PC-9 (cell line): ENCODE data around the gene DICER1. TPM values are rescaled to one million over a fixed set of nuclear protein-coding genes. Genes with fewer than 3 reads are reported as not detected.
A peak's percentile ranks its signal among the peaks of the same experiment; 100 is the strongest.

Source experiments
- BruUV-seq: library from RNA; stranded (reverse); fragments of 400-500 nt; replicated peaks from 2 replicates; lab custom pipeline; 2021; lab: Mats Ljungman, UMichigan
- CTCF ChIA-PET: fragments of 300-600 bp; sonication (Branson Sonifier 250); formaldehyde crosslinking; loops from one replicate; lab custom pipeline; 2022; ENCODE audit warnings: antibody characterized with exemption; lab: Charles Lee
- POLR2A ChIA-PET: fragments of 300-600 bp; sonication (Branson Sonifier 250); formaldehyde crosslinking; loops from one replicate; lab custom pipeline; 2022; ENCODE audit warnings: antibody characterized with exemption; ENCODE audit not compliant: unreplicated experiment; lab: Charles Lee
- DNase-seq, 2 experiments: peaks; one replicate each; pipeline versions ENCODE4 v3.0.0 to v3.0.0-alpha.2; 2015 to 2022; ENCODE audit warnings: mixed read lengths in 1 of 2
- H2AFZ ChIP-seq: fragments of 200-600 bp; sonication (generic); 2 replicates; pipeline ENCODE4 v1.8.1; 2017; ENCODE audit warnings: antibody characterized with exemption
- H3F3A ChIP-seq: fragments of 200-600 bp; sonication (generic); 2 replicates; pipeline ENCODE4 v1.8.1; 2017; ENCODE audit warnings: antibody characterized with exemption, mild to moderate bottlenecking, low read depth; ENCODE audit not compliant: insufficient read depth
- H3K27ac ChIP-seq: fragments of 200-600 bp; sonication (generic); 2 replicates; pipeline ENCODE4 v1.6.1; 2016; ENCODE audit warnings: mixed run types
- H3K27me3 ChIP-seq: fragments of 200-600 bp; sonication (generic); 2 replicates; pipeline ENCODE4 v1.6.1; 2016; ENCODE audit warnings: low read depth, mixed run types; ENCODE audit not compliant: insufficient read depth
- H3K36me3 ChIP-seq: fragments of 200-600 bp; sonication (generic); 2 replicates; pipeline ENCODE4 v1.6.1; 2016; ENCODE audit warnings: low read depth, mixed run types
- H3K4me1 ChIP-seq: fragments of 200-600 bp; sonication (generic); replicated peaks from 2 replicates; pipeline ENCODE4 v1.6.1; 2016; ENCODE audit warnings: mixed run types; ENCODE audit not compliant: insufficient read depth
- H3K4me2 ChIP-seq: fragments of 200-600 bp; sonication (generic); 2 replicates; pipeline ENCODE4 v1.6.1; 2017; ENCODE audit warnings: mixed run types
- H3K4me3 ChIP-seq: fragments of 200-600 bp; sonication (generic); 2 replicates; pipeline ENCODE4 v1.6.1; 2016; ENCODE audit warnings: mixed run types
- H3K79me2 ChIP-seq: fragments of 200-600 bp; sonication (generic); 2 replicates; pipeline ENCODE4 v1.6.1; 2017; ENCODE audit warnings: low read depth, mixed run types
- H3K9me2 ChIP-seq: fragments of 200-600 bp; sonication (generic); 2 replicates; pipeline ENCODE4 v1.8.1; 2017; ENCODE audit warnings: mild to moderate bottlenecking; ENCODE audit not compliant: insufficient read depth
- H3K9me3 ChIP-seq: fragments of 200-600 bp; sonication (generic); 2 replicates; pipeline ENCODE4 v1.8.1; 2016; ENCODE audit warnings: low read depth; ENCODE audit not compliant: insufficient read depth
- H4K20me1 ChIP-seq: fragments of 200-600 bp; sonication (generic); 2 replicates; pipeline ENCODE4 v1.8.1; 2017; ENCODE audit not compliant: insufficient read depth
- EZH2 ChIP-seq: fragments of 200-600 bp; sonication (generic); IDR thresholded peaks from 2 replicates; pipeline ENCODE4 v1.8.0; 2017; ENCODE audit warnings: antibody characterized with exemption, low read depth
- intact Hi-C: fragments of 100-400 bp; cut with micrococcal nuclease; formaldehyde crosslinking; loops from one replicate; pipeline ENCODE4 v1.10.0; 2022; ENCODE audit not compliant: unreplicated experiment
- total RNA-seq: library from RNA; stranded (reverse); gene quantifications from 2 replicates; pipeline ENCODE4 v1.2.3, GENCODE V29; 2021
- TF ChIP-seq, protein P1 (sequence below): fragments of 200-600 bp; sonication (generic); conservative IDR thresholded peaks from 2 replicates; pipeline ENCODE4 v1.6.1; 2017; ENCODE audit warnings: mixed run types, antibody characterized with exemption, mild to moderate bottlenecking, moderate library complexity

DICER1 gene
- total RNA-seq, 1 experiment from 2014 or later, result 15.1 TPM

- no TSS peak for BruUV-seq
- Histone ChIP-seq H2AFZ (no peak overlapping the region), H4K20me1 (no peaks in the 10 kb centered on the region), H3K36me3 (peaks cover 3% of the 10 kb centered on the region; the same call in 1 of the 2 replicates), H3K4me2 (no peak overlapping the region), H3K4me3 (no peak overlapping the region), H3F3A (no peaks in the 10 kb centered on the region), H3K9me3 (no peaks in the 10 kb centered on the region), H3K79me2 (no peaks in the 10 kb centered on the region), H3K27me3 (no peaks in the 10 kb centered on the region), H3K9me2 (no peaks in the 10 kb centered on the region), H3K4me1 (no peaks in the 10 kb centered on the region), H3K27ac (no peak overlapping the region)
- TF ChIP-seq, protein P1, sequence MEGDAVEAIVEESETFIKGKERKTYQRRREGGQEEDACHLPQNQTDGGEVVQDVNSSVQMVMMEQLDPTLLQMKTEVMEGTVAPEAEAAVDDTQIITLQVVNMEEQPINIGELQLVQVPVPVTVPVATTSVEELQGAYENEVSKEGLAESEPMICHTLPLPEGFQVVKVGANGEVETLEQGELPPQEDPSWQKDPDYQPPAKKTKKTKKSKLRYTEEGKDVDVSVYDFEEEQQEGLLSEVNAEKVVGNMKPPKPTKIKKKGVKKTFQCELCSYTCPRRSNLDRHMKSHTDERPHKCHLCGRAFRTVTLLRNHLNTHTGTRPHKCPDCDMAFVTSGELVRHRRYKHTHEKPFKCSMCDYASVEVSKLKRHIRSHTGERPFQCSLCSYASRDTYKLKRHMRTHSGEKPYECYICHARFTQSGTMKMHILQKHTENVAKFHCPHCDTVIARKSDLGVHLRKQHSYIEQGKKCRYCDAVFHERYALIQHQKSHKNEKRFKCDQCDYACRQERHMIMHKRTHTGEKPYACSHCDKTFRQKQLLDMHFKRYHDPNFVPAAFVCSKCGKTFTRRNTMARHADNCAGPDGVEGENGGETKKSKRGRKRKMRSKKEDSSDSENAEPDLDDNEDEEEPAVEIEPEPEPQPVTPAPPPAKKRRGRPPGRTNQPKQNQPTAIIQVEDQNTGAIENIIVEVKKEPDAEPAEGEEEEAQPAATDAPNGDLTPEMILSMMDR, result no peak
- TF ChIP-seq EZH2, result no peak
- intact Hi-C loops, result no loop called here
- DNase-seq, result no peak
- CTCF ChIA-PET, result no interaction called here
- POLR2A ChIA-PET, result no interaction called here
Measured at GRCh38 chr14:95102680-95103044, 54.7 kb downstream of the DICER1 start.

- no peak overlapping the region for H2AFZ ChIP-seq
- H3K4me2 ChIP-seq, result no peak overlapping the region
- H3K4me1 ChIP-seq, result no peaks in the 10 kb centered on the region
- DNase-seq, result no peak
- H3K27ac ChIP-seq, result no peak overlapping the region
- intact Hi-C loops, result no loop called here
- no peaks in the 10 kb centered on the region for H3K9me3 ChIP-seq
- H3K27me3 ChIP-seq, result no peaks in the 10 kb centered on the region
- no peaks in the 10 kb centered on the region for H3K9me2 ChIP-seq
- H3F3A ChIP-seq, result no peaks in the 10 kb centered on the region
- no TSS peak for BruUV-seq
- CTCF ChIA-PET, result no interaction called here
- no peak overlapping the region for H3K4me3 ChIP-seq
- POLR2A ChIA-PET, result no interaction called here
- H4K20me1 ChIP-seq, result no peaks in the 10 kb centered on the region
- no peaks in the 10 kb centered on the region for H3K79me2 ChIP-seq
- H3K36me3 ChIP-seq, result no peaks in the 10 kb centered on the region
- TF ChIP-seq EZH2, result no peak
- TF ChIP-seq, protein P1, result no peak
Measured at GRCh38 chr14:95101736-95102679, 55.3 kb downstream of the DICER1 start.

GRCh38 chr14:95098984-95099599 lies 58.2 kb downstream of the DICER1 start:
- CTCF ChIA-PET, result no interaction called here
- TF ChIP-seq EZH2, result no peak
- TF ChIP-seq, protein P1, result peak; percentile 44; the same call in 1 of the 2 replicates

More at GRCh38 chr14:95098984-95099599, 58.2 kb downstream of the DICER1 start:
- no TSS peak for BruUV-seq
- Histone ChIP-seq H3K79me2 (no peaks in the 10 kb centered on the region), H3K9me2 (no peaks in the 10 kb centered on the region), H3K27ac (no peak overlapping the region), H3K4me1 (no peaks in the 10 kb centered on the region), H3K4me3 (no peak overlapping the region), H3K27me3 (no peaks in the 10 kb centered on the region), H3K4me2 (no peak overlapping the region), H3K36me3 (no peaks in the 10 kb centered on the region), H4K20me1 (no peaks in the 10 kb centered on the region), H3F3A (no peaks in the 10 kb centered on the region), H3K9me3 (no peaks in the 10 kb centered on the region), H2AFZ (no peak overlapping the region)
- intact Hi-C loops, result no loop called here
- POLR2A ChIA-PET, result no interaction called here
- no peak for DNase-seq
